HG03103 (cell line): ENCODE data around the gene TPCN2.

Source experiments
- ATAC-seq: cut with Tn5 transposase; IDR thresholded peaks from one replicate; pipeline ENCODE4 v1.9.1; 2021; ENCODE audit warnings: low read depth; ENCODE audit not compliant: unreplicated experiment

Gene TPCN2

DNA sequence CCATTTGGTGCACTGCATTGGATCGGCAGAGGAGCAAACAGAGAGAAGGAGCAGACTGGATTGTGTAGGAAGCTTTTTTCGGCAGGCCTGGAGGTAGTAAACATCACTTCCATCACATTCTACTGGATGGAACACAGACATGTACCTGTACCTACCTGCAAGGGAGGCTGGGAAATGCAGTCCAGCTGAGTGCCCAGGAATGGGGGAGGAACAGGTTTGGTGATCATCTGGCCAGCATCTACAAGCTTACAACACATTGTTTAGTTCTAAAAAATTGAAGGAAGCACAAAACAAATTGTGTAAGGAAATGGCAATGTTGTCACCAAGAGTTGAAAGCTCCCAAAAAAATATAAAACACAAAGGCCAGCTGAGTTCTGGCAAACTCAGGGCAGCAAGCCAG, 126.1 kb downstream of the TPCN2 start:
- no peak for ATAC-seq

DNA sequence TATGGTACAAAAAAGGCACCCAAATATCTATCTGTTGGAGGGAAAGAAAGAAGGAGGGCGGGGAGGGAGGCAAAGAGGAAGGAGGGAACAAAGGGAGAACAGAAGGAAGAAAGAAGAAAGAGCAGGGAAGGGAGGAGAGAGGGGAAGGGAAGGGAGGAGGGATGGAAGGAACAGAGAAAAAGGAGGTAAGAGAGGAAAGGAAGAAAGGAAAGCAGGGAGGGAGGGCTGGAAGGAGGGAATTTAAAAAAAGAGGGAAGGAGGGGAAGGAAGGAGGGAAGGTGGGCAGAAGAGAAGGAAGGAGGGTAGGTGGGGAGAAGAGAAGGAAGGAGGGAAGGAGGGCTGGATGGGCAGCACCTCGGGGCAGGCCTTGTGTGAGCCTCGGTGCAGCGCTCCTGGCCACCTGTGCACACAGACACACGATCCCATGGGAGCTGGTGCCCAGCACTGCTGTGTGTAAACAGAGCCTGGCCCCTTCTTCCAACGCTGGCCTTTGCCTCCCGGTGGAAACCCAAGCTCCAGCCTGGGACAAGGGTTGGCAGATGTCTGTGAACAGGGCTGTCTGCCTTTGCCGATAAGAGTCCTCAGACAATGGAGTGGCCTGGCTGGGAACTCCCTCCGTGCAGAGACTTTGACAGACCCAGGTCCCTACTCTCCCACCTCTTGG, 130.2 kb downstream of the TPCN2 start:
- ATAC-seq: no peak

DNA sequence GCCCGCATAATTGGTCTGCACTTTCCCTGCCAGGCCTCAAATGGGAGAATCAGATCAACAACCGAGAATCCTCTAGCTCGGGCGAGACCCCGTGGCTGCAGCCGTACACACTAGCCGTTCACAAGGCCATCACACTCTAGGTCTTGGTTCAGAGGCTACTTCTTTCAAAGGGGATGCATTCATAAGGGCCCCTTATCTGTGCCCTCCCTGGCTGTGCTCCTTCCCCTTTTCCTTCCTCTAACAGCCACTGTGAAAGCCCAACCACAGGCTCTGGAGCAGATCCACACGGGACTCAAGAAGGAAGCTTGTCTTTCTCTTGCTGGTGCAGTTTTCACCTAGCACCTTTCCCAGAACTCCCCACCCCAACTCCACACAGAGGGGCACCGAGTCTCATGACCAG, 131.5 kb downstream of the TPCN2 start:
- ATAC-seq: no peak

DNA sequence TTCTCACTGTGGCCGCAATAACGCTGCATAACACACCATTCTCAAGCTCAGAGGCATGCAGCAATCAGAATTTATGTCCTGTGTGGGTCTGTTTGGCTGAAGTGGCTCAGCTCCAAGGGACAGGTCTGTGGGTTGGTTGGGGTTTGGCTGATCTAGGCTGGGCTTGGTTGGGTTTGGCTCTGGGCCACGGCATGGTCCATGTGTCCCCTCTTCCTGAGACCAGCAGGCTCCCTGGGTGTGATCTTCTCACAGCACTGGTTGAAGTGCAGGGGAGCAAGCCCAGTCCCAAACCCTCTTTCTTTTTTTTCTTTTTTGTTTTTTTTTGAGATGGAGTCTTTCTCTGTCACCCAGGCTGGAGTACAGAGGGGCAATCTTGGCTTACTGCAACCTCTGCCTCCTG, 132.0 kb downstream of the TPCN2 start:
- ATAC-seq: no peak

DNA sequence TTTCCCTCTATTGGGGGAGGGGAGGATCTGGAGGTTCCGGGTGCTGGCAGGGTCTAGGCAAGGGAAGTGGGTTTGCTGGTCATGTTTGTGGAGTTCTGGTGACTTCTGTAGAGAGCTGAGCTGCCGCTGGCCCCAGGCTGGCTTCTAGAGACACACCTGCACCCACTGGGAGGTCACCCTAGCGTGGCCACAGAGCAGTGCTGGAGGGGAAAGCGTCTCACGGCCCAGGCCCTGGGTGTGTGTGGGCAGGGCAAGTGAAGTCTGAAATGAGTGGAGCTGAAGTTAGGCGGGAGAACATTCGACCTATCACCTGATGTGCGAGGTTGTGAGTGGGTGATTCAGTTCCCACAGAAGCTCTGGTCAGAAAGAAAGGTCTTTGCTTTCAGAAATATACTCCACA, 134.9 kb downstream of the TPCN2 start:
- no peak for ATAC-seq
